HEK293 (cell line): ENCODE results near the gene TGM5.

ENCODE experiments used
- CTCF ChIA-PET: fragments of 350-600 bp; formaldehyde crosslinking; extraction: SDS; loops from one replicate; lab custom pipeline; 2021; ENCODE audit warnings: antibody characterized with exemption; lab: Yijun Ruan, JAX
- POLR2A ChIA-PET: fragments of 300-600 bp; formaldehyde crosslinking; extraction: SDS; loops from one replicate; lab custom pipeline; 2020; ENCODE audit warnings: antibody characterized with exemption, inconsistent platforms; lab: Yijun Ruan, JAX
- H3K27ac ChIP-seq: fragments of 200-500 bp; sonication (Bioruptor generic); 2 replicates; pipeline ENCODE4 v1.5.1; 2014; ENCODE audit warnings: low read depth, low read length, control low read depth, inconsistent platforms; ENCODE audit errors: extremely low read depth
- H3K36me3 ChIP-seq, 2 experiments: fragments of 200-500 bp in 1 of 2; sonication (Bioruptor generic) in 1 of 2; 1 replicate in 1 of 2; 2 replicates in 1 of 2; pipeline ENCODE4 v1.5.1; 2014 to 2017; ENCODE audit warnings: inconsistent platforms in 2 of 2, low read length in 2 of 2; ENCODE audit not compliant: control insufficient read depth in 2 of 2, insufficient read depth in 1 of 2
- H3K4me1 ChIP-seq: fragments of 200-500 bp; sonication (Bioruptor generic); 2 replicates; pipeline ENCODE4 v1.5.1; 2014; ENCODE audit warnings: mild to moderate bottlenecking, low read length, inconsistent platforms; ENCODE audit not compliant: control insufficient read depth, insufficient read depth
- H3K4me3 ChIP-seq: 2 replicates; pipeline ENCODE4 v1.5.1; 2011; ENCODE audit warnings: low read depth, mild to moderate bottlenecking, control low read depth, low read length, moderate library complexity
- H3K9me3 ChIP-seq: fragments of 200-500 bp; sonication (Bioruptor generic); 2 replicates; pipeline ENCODE4 v1.5.1; 2014; ENCODE audit warnings: low read depth, low read length, inconsistent platforms; ENCODE audit not compliant: control insufficient read depth, insufficient read depth
- GLIS1 ChIP-seq: fragments of 450-650 bp; formaldehyde crosslinking; IDR thresholded peaks from 2 replicates; pipeline ENCODE4 v1.5.1; 2016; ENCODE audit warnings: missing biosample characterization, missing genetic modification characterization
- WT1 ChIP-seq: fragments of 450-650 bp; formaldehyde crosslinking; IDR thresholded peaks from 2 replicates; pipeline ENCODE4 v1.5.1; 2016; ENCODE audit warnings: missing biosample characterization, missing genetic modification characterization
- ZBTB48 ChIP-seq: fragments of 450-650 bp; formaldehyde crosslinking; IDR thresholded peaks from 2 replicates; pipeline ENCODE4 v1.5.1; 2016; ENCODE audit warnings: missing biosample characterization, missing genetic modification characterization
- ZBTB8A ChIP-seq: fragments of 450-650 bp; formaldehyde crosslinking; IDR thresholded peaks from 2 replicates; pipeline ENCODE4 v1.5.1; 2016; ENCODE audit warnings: missing biosample characterization, missing genetic modification characterization
- ZNF132 ChIP-seq: fragments of 450-650 bp; formaldehyde crosslinking; IDR thresholded peaks from 2 replicates; pipeline ENCODE4 v1.5.1; 2017; ENCODE audit warnings: missing biosample characterization, missing genetic modification characterization, borderline replicate concordance
- ZNF239 ChIP-seq: fragments of 450-650 bp; formaldehyde crosslinking; IDR thresholded peaks from 2 replicates; pipeline ENCODE4 v1.5.1; 2016; ENCODE audit warnings: missing biosample characterization, missing genetic modification characterization
- ZNF350 ChIP-seq: fragments of 450-650 bp; formaldehyde crosslinking; IDR thresholded peaks from 2 replicates; pipeline ENCODE4 v1.5.0; 2017; ENCODE audit warnings: missing biosample characterization, mild to moderate bottlenecking, missing genetic modification characterization
- ZNF366 ChIP-seq: fragments of 450-650 bp; formaldehyde crosslinking; conservative IDR thresholded peaks from 2 replicates; pipeline ENCODE4 v1.5.1; 2016; ENCODE audit warnings: missing biosample characterization, missing genetic modification characterization
- ZNF501 ChIP-seq: fragments of 450-650 bp; formaldehyde crosslinking; IDR thresholded peaks from 2 replicates; pipeline ENCODE4 v1.5.1; 2016; ENCODE audit warnings: missing biosample characterization, missing genetic modification characterization
- ZNF596 ChIP-seq: fragments of 450-650 bp; IDR thresholded peaks from 2 replicates; pipeline ENCODE4 v1.5.0; 2018; ENCODE audit warnings: missing biosample characterization, mild to moderate bottlenecking, missing genetic modification characterization, moderate library complexity
- ZNF623 ChIP-seq: fragments of 450-650 bp; formaldehyde crosslinking; IDR thresholded peaks from 2 replicates; pipeline ENCODE4 v1.5.1; 2016; ENCODE audit warnings: missing biosample characterization, missing genetic modification characterization
- ZNF624 ChIP-seq: fragments of 450-650 bp; formaldehyde crosslinking; IDR thresholded peaks from 2 replicates; pipeline ENCODE4 v1.5.1; 2017; ENCODE audit warnings: missing biosample characterization, missing genetic modification characterization
- ZNF626 ChIP-seq: fragments of 450-650 bp; sonication (Bioruptor Pico); formaldehyde crosslinking; IDR thresholded peaks from 2 replicates; pipeline ENCODE4 v1.5.1; 2018; ENCODE audit warnings: missing biosample characterization, missing genetic modification characterization, inconsistent platforms
- ZNF664 ChIP-seq: fragments of 450-650 bp; formaldehyde crosslinking; IDR thresholded peaks from 2 replicates; pipeline ENCODE4 v1.5.1; 2016; ENCODE audit warnings: missing biosample characterization, missing genetic modification characterization
- ZNF707 ChIP-seq: fragments of 450-650 bp; formaldehyde crosslinking; IDR thresholded peaks from 2 replicates; pipeline ENCODE4 v1.5.1; 2016; ENCODE audit warnings: missing biosample characterization, missing genetic modification characterization
- ZNF830 ChIP-seq: fragments of 450-650 bp; IDR thresholded peaks from 2 replicates; pipeline ENCODE4 v1.5.0; 2018; ENCODE audit warnings: missing biosample characterization, missing genetic modification characterization, low read depth, mild to moderate bottlenecking, moderate library complexity
- TF ChIP-seq, protein P1 (sequence below): fragments of 450-650 bp; formaldehyde crosslinking; IDR thresholded peaks from 2 replicates; pipeline ENCODE4 v1.5.1; 2016; ENCODE audit warnings: missing biosample characterization, missing genetic modification characterization
- TF ChIP-seq, protein P2 (sequence below): fragments of 450-650 bp; formaldehyde crosslinking; conservative IDR thresholded peaks from 2 replicates; pipeline ENCODE4 v1.5.1; 2016; ENCODE audit warnings: low read depth, missing biosample characterization, missing genetic modification characterization
- TF ChIP-seq, protein P3 (sequence below): fragments of 450-650 bp; formaldehyde crosslinking; IDR thresholded peaks from 2 replicates; pipeline ENCODE4 v1.5.1; 2017; ENCODE audit warnings: missing biosample characterization, mild to moderate bottlenecking, missing genetic modification characterization, moderate library complexity
- TF ChIP-seq, protein P4 (sequence below): fragments of 450-650 bp; formaldehyde crosslinking; IDR thresholded peaks from 2 replicates; pipeline ENCODE4 v1.5.1; 2016; ENCODE audit warnings: missing biosample characterization, missing genetic modification characterization

The TGM5 gene

DNA sequence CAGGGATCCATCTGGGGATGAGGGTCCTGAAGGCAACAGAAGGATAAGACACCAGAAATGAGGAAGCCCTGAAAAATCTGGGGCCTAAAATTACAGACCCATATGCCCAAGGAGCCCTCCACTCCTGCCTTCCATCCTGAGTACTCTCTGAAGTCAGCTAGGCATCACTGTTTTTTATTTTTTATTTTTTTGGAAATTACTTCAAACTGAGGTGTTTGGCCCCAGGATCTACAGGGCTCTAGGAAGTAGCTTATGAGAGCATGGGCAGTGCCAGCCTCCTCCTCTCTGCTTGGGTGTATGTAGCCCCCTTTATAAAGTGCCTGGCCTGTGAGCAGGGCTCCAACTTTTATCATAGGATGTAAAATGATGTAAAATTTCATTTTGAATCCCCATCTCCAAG, 53.8 kb downstream of the TGM5 start:
- H3K4me1 ChIP-seq = no peaks in the 10 kb centered on the region
- no peak overlapping the region for H3K4me3 ChIP-seq
- no peak overlapping the region for H3K27ac ChIP-seq
- ChIA-PET POLR2A (no interaction called here), CTCF (interaction anchor here (0.5 to 1.4 kb wide), 3 partner anchors 9 to 73 kb away, joined by 3 to 9 read pairs (median 3); no protein-coding TSS in a partner anchor)
- no peak for TF ChIP-seq GLIS1 (tag by site-specific recombination)
- TF ChIP-seq ZNF596 (tag by site-specific recombination) = no peak
- no peak for TF ChIP-seq ZBTB48 (tag by site-specific recombination)
- no peak for TF ChIP-seq ZNF350
- H3K36me3 ChIP-seq = no peaks in the 10 kb centered on the region
- no peaks in the 10 kb centered on the region for H3K9me3 ChIP-seq

DNA sequence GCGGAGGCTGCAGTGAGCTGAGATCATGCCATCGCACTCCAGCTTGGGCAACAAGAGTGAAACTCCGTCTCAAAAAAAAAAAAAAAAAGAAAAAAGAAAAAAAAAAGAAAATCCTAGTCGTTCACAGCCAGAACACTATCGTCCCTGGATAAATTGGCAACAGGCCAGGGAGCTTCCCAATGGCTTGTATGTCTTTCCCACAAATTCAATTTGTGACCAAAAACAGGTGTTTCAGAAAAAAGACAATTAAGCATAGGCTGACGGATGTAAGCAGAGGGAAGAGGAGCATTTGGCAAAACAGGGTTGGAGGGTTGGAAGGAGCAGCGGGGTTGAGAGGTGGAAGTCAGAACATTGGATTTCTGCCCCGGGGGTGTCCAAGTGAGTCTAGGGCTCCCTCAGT, 54.4 kb downstream of the TGM5 start:
- no peak overlapping the region for H3K27ac ChIP-seq

More for the DNA sequence above, 54.4 kb downstream of the TGM5 start:
- ChIA-PET POLR2A (no interaction called here), CTCF (interaction anchor here (1.4 kb wide), 1 partner anchor 8 kb away, joined by 9 read pairs; no protein-coding TSS in a partner anchor)
- Histone ChIP-seq H3K36me3 (no peaks in the 10 kb centered on the region), H3K4me3 (no peak overlapping the region), H3K4me1 (no peaks in the 10 kb centered on the region), H3K9me3 (no peaks in the 10 kb centered on the region)
- no peak for TF ChIP-seq ZBTB8A (tag by site-specific recombination)
- TF ChIP-seq, protein P1, sequence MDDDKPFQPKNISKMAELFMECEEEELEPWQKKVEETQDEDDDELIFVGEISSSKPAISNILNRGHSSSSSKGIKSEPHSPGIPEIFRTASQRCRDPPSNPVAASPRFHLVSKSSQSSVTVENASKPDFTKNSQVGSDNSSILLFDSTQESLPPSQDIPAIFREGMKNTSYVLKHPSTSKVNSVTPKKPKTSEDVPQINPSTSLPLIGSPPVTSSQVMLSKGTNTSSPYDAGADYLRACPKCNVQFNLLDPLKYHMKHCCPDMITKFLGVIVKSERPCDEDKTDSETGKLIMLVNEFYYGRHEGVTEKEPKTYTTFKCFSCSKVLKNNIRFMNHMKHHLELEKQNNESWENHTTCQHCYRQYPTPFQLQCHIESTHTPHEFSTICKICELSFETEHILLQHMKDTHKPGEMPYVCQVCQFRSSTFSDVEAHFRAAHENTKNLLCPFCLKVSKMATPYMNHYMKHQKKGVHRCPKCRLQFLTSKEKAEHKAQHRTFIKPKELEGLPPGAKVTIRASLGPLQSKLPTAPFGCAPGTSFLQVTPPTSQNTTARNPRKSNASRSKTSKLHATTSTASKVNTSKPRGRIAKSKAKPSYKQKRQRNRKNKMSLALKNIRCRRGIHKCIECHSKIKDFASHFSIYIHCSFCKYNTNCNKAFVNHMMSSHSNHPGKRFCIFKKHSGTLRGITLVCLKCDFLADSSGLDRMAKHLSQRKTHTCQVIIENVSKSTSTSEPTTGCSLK (tag by site-specific recombination) = no peak
- TF ChIP-seq ZNF623 (tag by site-specific recombination) = no peak
- no peak for TF ChIP-seq ZNF707 (tag by site-specific recombination)
- no peak for TF ChIP-seq ZNF626 (tag by site-specific recombination)
- TF ChIP-seq, protein P2, sequence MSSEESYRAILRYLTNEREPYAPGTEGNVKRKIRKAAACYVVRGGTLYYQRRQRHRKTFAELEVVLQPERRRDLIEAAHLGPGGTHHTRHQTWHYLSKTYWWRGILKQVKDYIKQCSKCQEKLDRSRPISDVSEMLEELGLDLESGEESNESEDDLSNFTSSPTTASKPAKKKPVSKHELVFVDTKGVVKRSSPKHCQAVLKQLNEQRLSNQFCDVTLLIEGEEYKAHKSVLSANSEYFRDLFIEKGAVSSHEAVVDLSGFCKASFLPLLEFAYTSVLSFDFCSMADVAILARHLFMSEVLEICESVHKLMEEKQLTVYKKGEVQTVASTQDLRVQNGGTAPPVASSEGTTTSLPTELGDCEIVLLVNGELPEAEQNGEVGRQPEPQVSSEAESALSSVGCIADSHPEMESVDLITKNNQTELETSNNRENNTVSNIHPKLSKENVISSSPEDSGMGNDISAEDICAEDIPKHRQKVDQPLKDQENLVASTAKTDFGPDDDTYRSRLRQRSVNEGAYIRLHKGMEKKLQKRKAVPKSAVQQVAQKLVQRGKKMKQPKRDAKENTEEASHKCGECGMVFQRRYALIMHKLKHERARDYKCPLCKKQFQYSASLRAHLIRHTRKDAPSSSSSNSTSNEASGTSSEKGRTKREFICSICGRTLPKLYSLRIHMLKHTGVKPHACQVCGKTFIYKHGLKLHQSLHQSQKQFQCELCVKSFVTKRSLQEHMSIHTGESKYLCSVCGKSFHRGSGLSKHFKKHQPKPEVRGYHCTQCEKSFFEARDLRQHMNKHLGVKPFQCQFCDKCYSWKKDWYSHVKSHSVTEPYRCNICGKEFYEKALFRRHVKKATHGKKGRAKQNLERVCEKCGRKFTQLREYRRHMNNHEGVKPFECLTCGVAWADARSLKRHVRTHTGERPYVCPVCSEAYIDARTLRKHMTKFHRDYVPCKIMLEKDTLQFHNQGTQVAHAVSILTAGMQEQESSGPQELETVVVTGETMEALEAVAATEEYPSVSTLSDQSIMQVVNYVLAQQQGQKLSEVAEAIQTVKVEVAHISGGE = no peak
- no peak for TF ChIP-seq WT1 (tag by site-specific recombination)
- TF ChIP-seq ZNF830 (tag by site-specific recombination) = no peak
- no peak for TF ChIP-seq ZNF664 (tag by site-specific recombination)
- TF ChIP-seq ZNF624 (tag by site-specific recombination) = no peak
- TF ChIP-seq, protein P3, sequence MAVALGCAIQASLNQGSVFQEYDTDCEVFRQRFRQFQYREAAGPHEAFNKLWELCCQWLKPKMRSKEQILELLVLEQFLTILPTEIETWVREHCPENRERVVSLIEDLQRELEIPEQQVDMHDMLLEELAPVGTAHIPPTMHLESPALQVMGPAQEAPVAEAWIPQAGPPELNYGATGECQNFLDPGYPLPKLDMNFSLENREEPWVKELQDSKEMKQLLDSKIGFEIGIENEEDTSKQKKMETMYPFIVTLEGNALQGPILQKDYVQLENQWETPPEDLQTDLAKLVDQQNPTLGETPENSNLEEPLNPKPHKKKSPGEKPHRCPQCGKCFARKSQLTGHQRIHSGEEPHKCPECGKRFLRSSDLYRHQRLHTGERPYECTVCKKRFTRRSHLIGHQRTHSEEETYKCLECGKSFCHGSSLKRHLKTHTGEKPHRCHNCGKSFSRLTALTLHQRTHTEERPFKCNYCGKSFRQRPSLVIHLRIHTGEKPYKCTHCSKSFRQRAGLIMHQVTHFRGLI (tag by site-specific recombination) = no peak
- TF ChIP-seq ZNF501 = no peak
- TF ChIP-seq ZNF132 (tag by site-specific recombination) = no peak
- no peak for TF ChIP-seq ZNF239 (tag by site-specific recombination)
- TF ChIP-seq ZNF366 (tag by site-specific recombination) = no peak
- TF ChIP-seq, protein P4, sequence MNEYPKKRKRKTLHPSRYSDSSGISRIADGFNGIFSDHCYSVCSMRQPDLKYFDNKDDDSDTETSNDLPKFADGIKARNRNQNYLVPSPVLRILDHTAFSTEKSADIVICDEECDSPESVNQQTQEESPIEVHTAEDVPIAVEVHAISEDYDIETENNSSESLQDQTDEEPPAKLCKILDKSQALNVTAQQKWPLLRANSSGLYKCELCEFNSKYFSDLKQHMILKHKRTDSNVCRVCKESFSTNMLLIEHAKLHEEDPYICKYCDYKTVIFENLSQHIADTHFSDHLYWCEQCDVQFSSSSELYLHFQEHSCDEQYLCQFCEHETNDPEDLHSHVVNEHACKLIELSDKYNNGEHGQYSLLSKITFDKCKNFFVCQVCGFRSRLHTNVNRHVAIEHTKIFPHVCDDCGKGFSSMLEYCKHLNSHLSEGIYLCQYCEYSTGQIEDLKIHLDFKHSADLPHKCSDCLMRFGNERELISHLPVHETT = no peak
